GM12878 (cell line): ENCODE measurements around the gene IFT25. TPM values are rescaled to one million over a fixed set of nuclear protein-coding genes. Genes with fewer than 3 reads are reported as not detected.
A peak's percentile ranks its signal among the peaks of the same experiment; 100 is the strongest.
"Not testable (repeated sequence)": the region's sequence is repeated elsewhere in the genome, so short reads cannot be mapped to it uniquely, and the experiment has no call there.

Experiments
- ATAC-seq: fragments of 200-7000 bp; cut with Tn5 transposase; 3 replicates; pipeline ENCODE4 v1.9.1; 2020; ENCODE audit warnings: mild to moderate bottlenecking, moderate library complexity
- BruUV-seq: library from RNA; stranded (reverse); fragments of 400-500 nt; replicated peaks from 2 replicates; lab custom pipeline; 2021; lab: Mats Ljungman, UMichigan
- CTCF ChIA-PET: fragments of 300-600 bp; sonication (Branson Sonifier 250); formaldehyde crosslinking; extraction: SDS; loops from one replicate; lab custom pipeline; 2021; ENCODE audit warnings: inconsistent platforms; lab: Yijun Ruan, JAX
- POLR2A ChIA-PET: fragments of 350-600 bp; formaldehyde crosslinking; extraction: SDS; loops from one replicate; lab custom pipeline; 2021; ENCODE audit warnings: inconsistent platforms; lab: Charles Lee
- RAD21 ChIA-PET: fragments of 300-600 bp; sonication (Branson Sonifier 250); formaldehyde crosslinking; loops from one replicate; lab custom pipeline; 2023; ENCODE audit warnings: antibody characterized with exemption; ENCODE audit not compliant: unreplicated experiment; lab: Charles Lee
- SMC1A ChIA-PET: fragments of 300-600 bp; sonication (Branson Sonifier 250); formaldehyde crosslinking; loops from one replicate; lab custom pipeline; 2023; ENCODE audit not compliant: unreplicated experiment, uncharacterized antibody; lab: Charles Lee
- DNase-seq: peaks from one replicate; pipeline ENCODE4 v3.0.0-alpha.2; 2011; ENCODE audit warnings: low read depth, low spot score
- FAIRE-seq: peaks from 3 replicates; lab custom pipeline; 2011; peaks lifted over from hg19 to GRCh38; lab: Jason Lieb, UNC
- H2AFZ ChIP-seq: 2 replicates; pipeline ENCODE4 v1.6.0; 2011; ENCODE audit warnings: low read depth, low read length, control low read depth; ENCODE audit not compliant: control insufficient read depth
- H3K27ac ChIP-seq: 2 replicates; pipeline ENCODE4 v1.5.1; 2011; ENCODE audit warnings: control low read depth; ENCODE audit not compliant: control insufficient read depth, insufficient read depth
- H3K27me3 ChIP-seq, 2 experiments: replicated peaks in 1 of 2; 2 replicates each; pipeline versions ENCODE4 v1.6.0 to v1.6.1; 2011; ENCODE audit warnings: low read length in 1 of 2; ENCODE audit not compliant: control insufficient read depth in 2 of 2, insufficient read depth in 2 of 2
- H3K36me3 ChIP-seq, 2 experiments: 2 replicates each; pipeline ENCODE4 v1.5.1; 2011; ENCODE audit warnings: low read length in 1 of 2; ENCODE audit not compliant: control insufficient read depth in 2 of 2, insufficient read depth in 2 of 2
- H3K4me1 ChIP-seq: 2 replicates; pipeline ENCODE4 v1.6.1; 2011; ENCODE audit warnings: mild to moderate bottlenecking, low read length, moderate library complexity, mixed read lengths; ENCODE audit not compliant: control insufficient read depth, insufficient read depth
- H3K4me2 ChIP-seq: 2 replicates; pipeline ENCODE4 v1.6.0; 2011; ENCODE audit warnings: control low read depth; ENCODE audit not compliant: control insufficient read depth, insufficient read depth
- H3K4me3 ChIP-seq: fragments of 200-600 bp; sonication (generic); 2 replicates; pipeline ENCODE4 v1.5.1; 2016
- H3K79me2 ChIP-seq: 2 replicates; pipeline ENCODE4 v1.6.0; 2011; ENCODE audit warnings: low read length; ENCODE audit not compliant: control insufficient read depth, insufficient read depth
- H3K9ac ChIP-seq: 2 replicates; pipeline ENCODE4 v1.8.0; 2011; ENCODE audit warnings: low read length, control low read depth, mixed read lengths; ENCODE audit not compliant: control insufficient read depth, insufficient read depth
- H3K9me3 ChIP-seq: replicated peaks from 3 replicates; pipeline ENCODE4 v1.5.1; 2011; ENCODE audit warnings: mild to moderate bottlenecking, low read length; ENCODE audit not compliant: control insufficient read depth, insufficient read depth
- H4K20me1 ChIP-seq: 2 replicates; pipeline ENCODE4 v1.6.0; 2011; ENCODE audit not compliant: control insufficient read depth, insufficient read depth
- LARP7 ChIP-seq: fragments of 450-650 bp; IDR thresholded peaks from 2 replicates; pipeline ENCODE4 v1.6.1; 2017; ENCODE audit warnings: mild to moderate bottlenecking
- TCF12 ChIP-seq: IDR thresholded peaks from 2 replicates; pipeline ENCODE4 v1.6.1; 2011; ENCODE audit warnings: low read depth, mild to moderate bottlenecking, low read length
- WGBS: methylation state at CpG from one replicate; pipeline ENCODE4 v1.1.6; 2016; ENCODE audit warnings: low lambda C conversion rate; ENCODE audit not compliant: insufficient replicate concordance, insufficient coverage; ENCODE audit errors: missing lambda C conversion rate; 5-methylcytosine and 5-hydroxymethylcytosine counted together
- in situ Hi-C: fragments of 300-500 bp; cut with MboI; formaldehyde crosslinking; loops from 9 replicates; pipeline ENCODE4 v1.14.3; 2018; ENCODE audit warnings: mixed read lengths
- intact Hi-C: fragments of 100-400 bp; cut with micrococcal nuclease; formaldehyde crosslinking; loops from one replicate; pipeline ENCODE4 v1.14.2; 2022; ENCODE audit not compliant: unreplicated experiment
- polyA plus RNA-seq, 11 experiments: library from polyadenylated mRNA; depleted of rRNA in 4 of 11; unstranded in 6 of 11; stranded (reverse) in 5 of 11; fragments of >200 nt; fragmentation: Nextera tagmentation in 4 of 11; fragmentation: Illumina TruSeq in 1 of 11; extraction: Ambion mirVana in 4 of 11; extraction: Trizol in 1 of 11; gene quantifications; 1 replicate in 1 of 11; 2 replicates in 10 of 11; pipeline versions ENCODE4 v1.2.1 to v1.2.3, GENCODE V29; 2011 to 2016; ENCODE audit warnings: inconsistent platforms in 2 of 11, missing spikeins in 2 of 11, low read depth in 1 of 11
- total RNA-seq, 4 experiments: library from RNA; depleted of rRNA in 3 of 4; stranded (reverse); fragments of >200 nt in 3 of 4; fragmentation: Illumina TruSeq in 1 of 4; extraction: Trizol in 1 of 4; gene quantifications; 2 replicates each; pipeline versions ENCODE4 v1.2.1 to v1.2.3, GENCODE V29; 2013 to 2021

The IFT25 gene
- total and polyA plus RNA-seq, 10 of the 15 experiments (the other 5 are each of a cell fraction or from before 2014, with no cell fraction given) = 55.7 to 242 (median 131) TPM

- Histone ChIP-seq H3K9ac (no peak overlapping the region), H4K20me1 (no peaks in the 10 kb centered on the region), H3K4me3 (peak overlapping the region; percentile 80), H3K27ac (no peak overlapping the region; the same call in 1 of the 2 replicates), H3K4me2 (peak overlapping the region; percentile 84), H3K36me3 (no peaks in the 10 kb centered on the region), H2AFZ (no peak overlapping the region), H3K9me3 (no peaks in the 10 kb centered on the region), H3K27me3 (no peaks in the 10 kb centered on the region), H3K79me2 (peaks cover 5% of the 10 kb centered on the region), H3K4me1 (peaks cover 5% of the 10 kb centered on the region; the same call in 1 of the 2 replicates)
- CTCF ChIA-PET = interaction anchor here (0.9 to 4.6 kb wide), 4 partner anchors 9 to 71 kb away, joined by 3 to 33 read pairs (median 5); partner anchors contain the start of genes IFT25 and LRRC42
- in situ Hi-C loops = no loop called here
- SMC1A ChIA-PET = interaction anchor here (1.0 to 2.0 kb wide), 3 partner anchors 10 to 59 kb away, joined by 3 to 5 read pairs (median 4); no protein-coding TSS in a partner anchor
- BruUV-seq = no TSS peak
- ATAC-seq = no peak
- WGBS = 43% methylated on average over 2 of the region's 2 CpGs
- 0 out of 2 replicates have a peak, but pooled peaks have one; percentile 22 for TF ChIP-seq TCF12
- no peak for TF ChIP-seq LARP7
- FAIRE-seq = no peak
- intact Hi-C loops = loop anchor here (5.0 kb wide), 1 partner anchor 164 kb away; the partner anchor contains the start of genes TCEANC2 and TMEM59
- RAD21 ChIA-PET = interaction anchor here (0.8 kb wide), 1 partner anchor 29 kb away, joined by 3 read pairs; no protein-coding TSS in a partner anchor
- DNase-seq = no peak
- POLR2A ChIA-PET = interaction anchor here (1.1 to 1.5 kb wide), 2 partner anchors 10 to 53 kb away, joined by 3 to 4 read pairs; no protein-coding TSS in a partner anchor
Observed at GRCh38 chr1:53888681-53889080, 56.8 kb downstream of the IFT25 start.

- intact Hi-C loops, H2AFZ ChIP-seq, FAIRE-seq, H3K9ac ChIP-seq, H3K4me2 ChIP-seq, BruUV-seq, H3K4me1 ChIP-seq, H3K27me3 ChIP-seq, H3K79me2 ChIP-seq, H3K27ac ChIP-seq, H4K20me1 ChIP-seq, H3K4me3 ChIP-seq, ATAC-seq, in situ Hi-C loops, H3K36me3 ChIP-seq, DNase-seq, H3K9me3 ChIP-seq: not testable (repeated sequence)
- 95% methylated on average over 6 of the region's 6 CpGs for WGBS
- RAD21 ChIA-PET = interaction anchor here (1.4 kb wide), 1 partner anchor 64 kb away, joined by 7 read pairs; no protein-coding TSS in a partner anchor
- SMC1A ChIA-PET = interaction anchor here (1.5 to 2.3 kb wide), 2 partner anchors 72 to 76 kb away, joined by 7 read pairs; no protein-coding TSS in a partner anchor
- CTCF ChIA-PET = interaction anchor here (1.0 to 8.7 kb wide), 4 partner anchors 23 to 76 kb away, joined by 3 to 198 read pairs (median 6); partner anchors contain the start of genes IFT25 and LRRC42
- POLR2A ChIA-PET = interaction anchor here (0.6 to 1.8 kb wide), 2 partner anchors 37 to 62 kb away, joined by 5 to 7 read pairs; partner anchors contain the start of genes IFT25 and LRRC42
Observed at GRCh38 chr1:53883600-53883999, 61.9 kb downstream of the IFT25 start.

- POLR2A ChIA-PET = interaction anchor here (1.8 kb wide), 1 partner anchor 64 kb away, joined by 5 read pairs; the partner anchor contains the start of genes IFT25 and LRRC42
- H3K36me3 ChIP-seq, H3K79me2 ChIP-seq, H4K20me1 ChIP-seq, H3K9me3 ChIP-seq, H3K4me3 ChIP-seq, ATAC-seq, BruUV-seq, intact Hi-C loops, FAIRE-seq, H2AFZ ChIP-seq, H3K27ac ChIP-seq, H3K27me3 ChIP-seq, in situ Hi-C loops, DNase-seq, H3K9ac ChIP-seq, H3K4me1 ChIP-seq, H3K4me2 ChIP-seq: not testable (repeated sequence)
- RAD21 ChIA-PET = interaction anchor here (1.5 to 1.8 kb wide), 3 partner anchors 21 to 66 kb away, joined by 4 to 6 read pairs (median 5); partner anchors contain the start of genes IFT25 and LRRC42
- CTCF ChIA-PET = interaction anchor here (1.1 to 8.7 kb wide), 5 partner anchors 12 to 78 kb away, joined by 3 to 198 read pairs (median 9); partner anchors contain the start of genes IFT25 and LRRC42
- 96% methylated on average over 2 of the region's 2 CpGs for WGBS
- SMC1A ChIA-PET = interaction anchor here (1.1 to 5.4 kb wide), 5 partner anchors 11 to 77 kb away, joined by 3 to 68 read pairs (median 7); no protein-coding TSS in a partner anchor
Observed at GRCh38 chr1:53881853-53882252, 63.6 kb downstream of the IFT25 start.
